Epidermal melanocyte (primary cell): Measurements from ENCODE around the gene RAD50.
"Not testable (repeated sequence)": the region's sequence is repeated elsewhere in the genome, so short reads cannot be mapped to it uniquely, and the experiment has no call there.

Experiments
- DNase-seq: peaks from one replicate; pipeline ENCODE4 v3.0.0; 2011; ENCODE audit warnings: low spot score; ENCODE audit not compliant: insufficient read length

Gene RAD50

DNA sequence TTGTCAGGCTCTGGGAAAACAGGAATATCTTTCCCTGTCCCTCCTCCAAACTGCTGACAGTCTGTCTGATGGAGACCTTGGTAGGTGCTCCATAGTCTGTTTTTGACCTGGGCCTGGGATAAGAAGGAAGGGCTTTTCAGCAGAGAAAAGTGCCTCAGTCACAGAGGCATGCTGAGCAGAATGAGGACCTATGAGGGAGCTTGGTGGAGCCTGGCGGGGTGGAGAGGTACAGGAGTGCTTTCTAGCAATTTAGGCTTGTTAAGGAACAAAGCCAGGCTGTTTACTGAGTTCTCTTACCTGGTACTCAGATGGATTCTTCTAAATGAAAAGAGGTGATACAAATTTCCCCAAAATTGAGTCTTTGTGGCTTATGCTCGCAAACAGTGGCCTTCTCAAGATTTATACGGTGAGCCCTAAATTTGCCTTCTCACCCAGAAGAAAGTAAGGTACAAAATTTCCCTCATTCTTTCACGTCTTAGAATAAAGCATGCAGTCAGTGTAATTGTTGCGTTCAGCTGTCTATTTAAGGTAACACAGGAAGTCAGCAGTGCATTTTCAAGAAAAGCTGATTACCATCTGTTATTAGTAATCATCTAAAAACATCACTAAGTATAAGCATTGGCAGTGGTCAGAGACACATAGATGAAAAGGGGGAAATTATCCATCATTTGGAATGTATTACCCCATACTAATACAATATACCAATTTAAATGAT, 72.6 kb downstream of the RAD50 start:
- no peak for DNase-seq

DNA sequence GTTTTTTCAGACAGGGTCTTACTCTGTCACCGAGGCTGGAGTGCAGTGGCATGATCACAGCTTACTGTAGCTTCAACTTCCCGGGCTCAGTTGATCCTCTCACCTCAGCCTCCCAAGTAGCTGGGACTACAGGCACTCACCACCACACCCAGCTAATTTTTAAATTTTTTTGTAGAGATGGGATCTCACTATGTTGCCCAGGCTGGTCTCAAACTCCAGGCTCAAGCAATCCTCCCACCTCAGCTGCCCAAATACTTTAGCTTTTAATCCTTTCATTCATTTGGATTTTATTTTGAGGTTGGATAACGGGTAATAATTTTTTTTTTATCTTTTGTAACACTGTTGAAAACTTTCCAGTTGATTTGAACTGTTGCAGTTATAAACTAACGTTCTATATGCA, 76.8 kb downstream of the RAD50 start:
- DNase-seq = not testable (repeated sequence)

DNA sequence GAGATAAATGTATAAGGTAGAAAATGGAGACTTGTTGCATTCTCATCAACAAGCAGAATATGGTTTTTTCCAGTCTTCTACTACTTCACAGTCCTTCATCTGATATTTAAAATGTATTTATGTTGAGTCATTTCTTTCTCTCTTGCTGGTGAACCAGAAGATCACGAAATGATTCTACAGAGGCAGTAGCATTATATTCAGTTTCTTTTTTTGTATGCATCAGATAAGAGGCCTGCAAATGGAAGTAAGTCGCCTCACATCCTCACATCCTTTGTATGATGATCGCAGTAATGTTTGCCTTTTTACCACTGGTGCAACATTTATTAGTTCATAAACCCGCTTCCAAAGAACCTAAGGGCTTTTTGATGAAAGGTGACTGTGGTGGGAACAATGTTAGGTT, 79.1 kb downstream of the RAD50 start:
- DNase-seq = no peak

DNA sequence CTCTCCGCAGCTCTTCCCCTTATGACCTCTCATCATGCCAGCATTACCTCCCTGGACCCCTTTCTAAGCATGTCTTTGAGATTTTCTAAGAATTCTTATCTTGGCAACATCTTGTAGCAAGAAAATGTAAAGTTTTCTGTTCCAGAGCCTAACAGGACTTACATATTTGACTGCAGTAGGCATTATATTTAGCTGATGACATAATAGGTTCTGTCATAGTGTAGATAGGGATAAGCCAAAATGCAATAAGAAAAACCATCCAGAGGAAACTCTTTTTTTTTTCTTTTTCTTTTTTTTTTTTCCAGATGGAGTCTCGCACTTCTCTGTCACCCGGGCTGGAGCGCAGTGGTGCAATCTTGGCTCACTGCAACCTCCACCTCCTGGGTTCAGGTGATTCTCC, 80.5 kb downstream of the RAD50 start:
- DNase-seq = no peak

DNA sequence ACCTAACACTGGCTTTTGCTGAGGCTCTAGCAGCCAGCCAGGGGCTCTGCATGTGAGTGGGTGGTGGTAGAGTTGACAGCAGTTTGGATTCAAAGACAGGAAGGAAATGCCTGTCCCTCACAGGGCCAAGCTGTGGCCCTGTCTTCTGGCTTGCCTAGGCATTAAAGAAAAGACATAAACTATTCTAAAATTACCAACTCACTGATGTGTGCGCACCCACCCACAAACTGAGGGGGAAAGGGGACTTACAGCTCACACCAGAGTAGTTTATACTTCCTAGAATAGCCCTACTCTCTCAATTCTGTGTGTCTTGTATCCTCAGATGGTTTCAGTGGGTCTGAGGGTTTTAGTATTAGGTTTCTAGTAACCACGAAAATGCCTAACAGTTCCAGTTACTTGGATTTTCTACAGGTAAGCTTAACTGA, 82.9 kb downstream of the RAD50 start:
- DNase-seq = no peak

DNA sequence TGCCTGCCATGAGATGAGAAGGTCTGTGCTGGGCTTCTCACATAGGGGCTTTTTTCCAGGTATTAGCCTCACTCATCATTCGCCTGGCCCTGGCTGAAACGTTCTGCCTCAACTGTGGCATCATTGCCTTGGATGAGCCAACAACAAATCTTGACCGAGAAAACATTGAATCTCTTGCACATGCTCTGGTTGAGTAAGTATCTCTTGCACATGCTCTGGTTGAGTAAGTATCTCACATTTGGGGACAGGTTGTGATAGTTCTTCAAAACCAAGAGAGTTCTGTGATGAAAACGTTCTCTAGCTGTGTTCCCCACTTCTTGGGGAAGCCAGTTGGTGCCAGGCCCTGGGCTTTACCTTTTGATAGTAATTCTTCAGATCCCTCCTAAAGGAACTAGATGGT, 83.8 kb downstream of the RAD50 start:
- DNase-seq = no peak

DNA sequence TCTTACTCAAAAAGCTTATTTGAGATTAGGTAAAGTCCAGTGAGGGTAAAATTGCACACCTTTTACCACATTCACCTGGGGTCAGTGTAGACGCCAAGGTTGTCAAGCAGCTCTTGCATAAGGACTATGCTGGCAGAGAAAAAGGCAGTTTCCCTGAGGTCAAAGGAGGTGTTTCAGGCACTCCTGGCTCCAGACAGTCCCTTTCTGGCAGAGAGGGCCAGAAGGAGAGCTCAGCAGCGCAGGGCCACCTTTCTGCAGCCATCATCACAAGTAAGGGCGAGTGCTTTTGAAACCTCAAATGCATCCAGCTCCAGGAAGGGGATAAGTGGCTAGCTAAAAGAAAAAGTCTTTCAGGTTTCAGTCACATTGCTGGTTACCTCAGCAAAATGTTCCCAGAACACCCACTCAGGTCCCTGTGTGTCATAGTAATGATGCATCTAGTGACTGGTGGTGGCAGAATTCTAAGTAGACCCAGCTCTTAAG, 84.5 kb downstream of the RAD50 start:
- no peak for DNase-seq

DNA sequence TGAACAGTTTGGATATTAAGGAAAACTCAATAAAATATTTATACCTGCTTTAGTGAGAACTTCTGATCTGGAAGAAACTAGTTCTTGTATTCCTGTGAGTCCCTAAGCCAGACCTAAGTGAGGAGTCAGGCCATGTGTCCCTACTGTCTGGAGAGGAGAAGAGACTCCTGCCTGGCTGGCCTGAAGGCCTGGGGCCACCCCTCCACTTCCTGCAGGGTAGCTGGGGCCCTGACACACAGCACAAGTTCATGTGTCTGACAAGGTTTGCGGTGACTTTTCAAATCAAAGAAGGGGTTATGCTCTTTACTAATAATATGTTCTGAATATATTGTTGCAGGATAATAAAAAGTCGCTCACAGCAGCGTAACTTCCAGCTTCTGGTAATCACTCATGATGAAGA, 85.1 kb downstream of the RAD50 start:
- no peak for DNase-seq

DNA sequence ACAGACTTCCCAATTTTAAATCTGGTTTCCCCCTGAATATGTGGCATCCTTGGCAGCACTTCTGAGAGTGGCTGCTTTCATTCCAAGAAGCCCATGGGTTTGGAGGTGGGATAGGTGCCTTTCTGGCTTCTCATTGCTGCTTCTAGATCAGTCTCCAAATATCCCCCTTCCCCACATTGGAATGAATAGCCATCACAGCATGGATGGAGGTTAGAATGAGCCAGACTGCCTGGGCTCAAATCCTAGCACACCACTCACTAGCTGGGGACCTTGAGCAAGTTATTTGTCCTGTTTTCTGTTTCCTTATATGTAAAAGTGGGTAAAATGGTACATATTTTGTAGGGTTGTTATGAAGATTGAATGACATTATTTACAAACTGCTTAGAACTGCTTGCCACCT, 87.4 kb downstream of the RAD50 start:
- no peak for DNase-seq

DNA sequence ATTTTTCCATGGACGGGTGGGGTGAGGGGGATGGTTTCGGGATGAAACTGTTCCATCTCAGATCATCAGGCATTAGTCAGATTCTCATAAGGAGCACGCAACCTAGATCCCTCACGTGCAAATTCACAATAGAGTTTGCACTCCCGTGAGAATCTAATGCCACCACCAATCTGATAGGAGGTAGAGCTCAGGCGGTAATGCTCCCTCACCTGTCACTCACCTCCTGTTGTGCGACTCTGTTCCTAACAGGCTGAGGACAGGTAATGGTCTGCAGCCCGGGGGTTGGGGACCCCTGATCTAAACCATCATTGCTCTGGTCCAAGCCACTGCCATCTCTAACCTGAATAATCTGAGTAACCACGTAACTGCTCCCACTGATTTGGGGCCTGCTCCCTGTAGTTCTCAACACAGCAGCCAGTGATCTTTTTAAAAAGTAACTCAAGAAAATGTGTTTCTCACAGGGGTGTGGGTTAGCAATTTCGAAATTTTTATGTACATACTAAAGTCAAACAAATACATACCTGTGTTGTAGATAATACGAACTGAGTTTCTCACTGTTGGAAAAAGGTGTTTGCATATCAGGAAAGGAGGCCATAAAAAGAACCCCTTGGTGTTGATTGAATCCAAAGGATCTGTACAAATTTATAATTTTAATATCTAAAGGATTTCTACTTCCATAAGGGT, 89.9 kb downstream of the RAD50 start:
- DNase-seq = no peak

DNA sequence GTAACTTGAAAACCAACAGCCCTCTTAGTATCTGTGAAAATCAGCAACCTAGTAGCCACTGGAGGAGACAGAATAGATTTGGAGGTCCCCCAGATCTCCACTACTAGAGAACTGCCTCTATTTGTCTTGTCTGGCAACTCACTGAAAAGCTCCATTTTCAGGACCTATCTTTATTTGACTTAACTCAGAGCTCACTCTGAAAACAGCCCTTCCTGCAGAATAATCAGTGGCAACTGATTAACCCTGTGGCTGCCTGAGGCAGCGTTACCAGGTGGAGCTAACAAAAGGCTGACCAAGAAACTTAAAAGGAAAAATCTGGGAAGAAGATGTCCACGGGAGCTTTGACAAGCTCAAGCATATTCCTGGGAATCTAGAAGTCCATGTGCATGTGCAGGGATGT, 90.7 kb downstream of the RAD50 start:
- no peak for DNase-seq

DNA sequence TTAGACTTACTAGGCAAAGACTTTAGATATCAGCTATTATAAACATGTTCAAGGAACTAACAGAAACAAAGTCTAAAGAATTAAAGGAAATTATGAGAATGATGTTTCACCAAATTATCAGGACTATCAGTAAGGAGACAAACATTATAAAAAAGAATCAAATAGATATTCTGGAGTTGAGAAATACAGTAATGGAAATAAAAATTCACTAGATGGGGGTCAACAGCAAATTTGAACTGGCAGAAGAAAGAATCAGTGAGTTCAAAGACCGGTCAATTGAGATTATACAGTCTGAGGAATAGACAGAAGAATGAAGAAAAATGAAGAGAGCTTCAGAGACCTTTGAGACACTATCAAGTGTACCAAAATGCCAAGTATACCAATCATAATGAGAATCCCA, 91.6 kb downstream of the RAD50 start:
- DNase-seq = no peak

DNA sequence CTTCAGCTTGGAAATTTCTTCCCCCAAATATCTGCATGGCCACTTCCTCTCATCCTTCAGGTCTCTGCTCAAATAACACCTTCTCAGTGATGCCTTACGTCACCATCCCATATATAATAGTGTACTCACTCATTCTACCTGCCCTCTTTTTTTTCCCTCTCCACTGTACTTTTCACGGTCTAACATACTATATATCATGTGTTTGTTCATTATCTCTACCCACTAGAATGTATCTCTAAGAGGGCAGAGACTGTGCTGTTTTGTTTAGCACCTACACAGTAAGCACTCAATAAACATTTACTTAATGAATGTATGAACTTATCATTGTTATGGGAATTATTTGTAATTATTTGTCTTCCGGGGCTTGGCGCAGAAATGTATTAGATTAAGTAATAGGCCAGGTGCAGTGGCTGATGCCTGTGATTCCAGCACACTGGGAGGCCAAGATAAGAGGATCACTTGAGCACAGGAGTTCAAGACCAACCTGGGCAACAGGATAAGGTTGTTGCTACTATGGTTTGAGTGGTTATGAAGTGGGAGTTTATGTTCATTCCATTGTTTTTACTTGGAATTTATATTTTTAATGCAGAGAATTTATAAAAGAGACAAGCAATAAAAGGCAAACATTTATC, 95.2 kb downstream of the RAD50 start:
- DNase-seq = no peak

DNA sequence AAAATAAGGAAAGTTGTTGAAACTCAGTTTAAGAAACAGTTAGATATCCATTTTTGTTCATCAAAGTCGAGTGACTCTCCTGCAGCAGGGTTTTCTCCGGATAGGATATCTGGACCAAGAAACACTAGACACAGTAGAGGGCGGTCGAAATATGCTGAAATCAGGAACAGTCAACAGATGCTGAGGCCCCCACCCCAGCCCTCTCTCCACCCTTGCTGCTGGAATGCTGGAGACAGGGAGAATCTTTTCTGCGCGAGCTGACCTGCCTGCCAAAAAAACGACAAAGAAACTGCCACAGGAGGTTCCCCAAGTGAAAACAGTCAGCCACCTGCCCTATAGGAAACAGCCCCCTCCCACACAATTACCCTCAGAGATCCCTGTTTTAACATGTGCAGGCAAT, 96.9 kb downstream of the RAD50 start:
- no peak for DNase-seq

DNA sequence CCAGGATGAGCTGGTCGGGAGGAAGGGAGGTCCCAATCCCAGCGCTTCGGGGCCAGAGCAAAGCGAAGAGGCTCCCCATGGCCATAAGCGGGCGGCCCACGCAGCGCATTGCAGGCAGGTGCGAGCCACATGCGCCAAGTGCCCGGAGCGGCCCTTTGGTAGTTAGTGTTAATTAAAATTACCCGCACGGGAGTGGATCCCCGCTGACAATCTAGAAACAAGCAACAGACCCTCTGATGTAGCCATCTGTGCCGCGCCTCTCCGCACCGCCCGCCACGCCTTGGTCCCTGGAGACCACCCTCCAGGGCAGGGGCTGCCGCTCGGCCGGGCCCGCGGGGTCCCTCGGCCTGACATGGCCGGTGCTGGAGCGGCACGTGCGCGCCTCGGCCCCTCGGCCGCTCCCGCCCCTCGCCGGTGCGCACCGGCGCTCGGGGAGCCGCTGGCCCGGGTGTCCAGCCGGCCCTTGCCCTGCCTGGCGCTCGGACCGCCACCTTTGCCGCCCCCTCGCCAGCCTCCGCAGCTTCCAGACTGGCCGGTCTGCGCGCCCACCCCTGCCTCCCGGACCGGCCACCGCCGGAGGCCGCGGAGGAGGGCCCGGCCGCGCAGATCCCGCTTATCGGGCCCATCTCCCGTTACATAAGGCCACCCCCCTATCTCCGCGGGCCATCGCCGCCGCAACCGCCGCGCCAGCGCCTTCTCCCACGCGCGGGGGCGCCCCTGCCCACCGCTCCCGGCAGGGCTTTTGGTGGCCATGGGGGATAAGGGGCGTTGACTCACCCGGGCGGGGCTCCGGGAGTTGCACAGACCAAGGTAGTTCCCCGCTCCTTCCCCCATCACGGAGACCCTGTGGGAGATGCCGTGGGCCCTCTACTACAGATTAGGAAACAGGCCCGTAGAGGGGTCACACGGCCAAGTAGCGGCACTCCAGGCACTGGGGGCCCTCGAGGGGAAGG, 99.3 kb downstream of the RAD50 start:
- DNase-seq = no peak

DNA sequence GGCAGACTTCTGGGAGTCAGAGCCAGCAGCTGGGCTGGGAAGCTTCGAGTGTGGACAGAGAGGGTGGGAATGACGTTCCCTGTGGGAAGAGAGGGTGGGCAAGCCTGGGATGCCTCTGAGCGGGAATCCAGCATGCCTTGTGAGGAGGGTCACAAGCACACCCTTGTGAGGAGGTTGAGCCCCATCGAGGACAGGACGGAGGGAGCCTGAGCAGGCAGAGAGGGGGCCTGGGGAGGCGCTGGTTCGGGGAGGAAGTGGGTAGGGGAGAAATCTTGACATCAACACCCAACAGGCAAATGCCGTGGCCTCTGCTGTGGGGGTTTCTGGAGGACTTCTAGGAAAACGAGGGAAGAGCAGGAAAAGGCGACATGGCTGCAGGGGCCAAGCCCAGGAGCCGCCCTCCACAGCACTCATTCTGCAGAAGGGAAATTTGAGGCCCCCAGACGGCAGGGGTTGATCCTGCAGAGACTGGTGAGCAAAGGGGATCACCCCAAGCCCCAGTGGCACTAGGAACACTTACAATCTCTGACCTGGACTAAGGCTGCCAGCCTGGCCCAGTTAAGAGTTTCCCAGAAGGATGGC, 100.1 kb downstream of the RAD50 start:
- DNase-seq = no peak

DNA sequence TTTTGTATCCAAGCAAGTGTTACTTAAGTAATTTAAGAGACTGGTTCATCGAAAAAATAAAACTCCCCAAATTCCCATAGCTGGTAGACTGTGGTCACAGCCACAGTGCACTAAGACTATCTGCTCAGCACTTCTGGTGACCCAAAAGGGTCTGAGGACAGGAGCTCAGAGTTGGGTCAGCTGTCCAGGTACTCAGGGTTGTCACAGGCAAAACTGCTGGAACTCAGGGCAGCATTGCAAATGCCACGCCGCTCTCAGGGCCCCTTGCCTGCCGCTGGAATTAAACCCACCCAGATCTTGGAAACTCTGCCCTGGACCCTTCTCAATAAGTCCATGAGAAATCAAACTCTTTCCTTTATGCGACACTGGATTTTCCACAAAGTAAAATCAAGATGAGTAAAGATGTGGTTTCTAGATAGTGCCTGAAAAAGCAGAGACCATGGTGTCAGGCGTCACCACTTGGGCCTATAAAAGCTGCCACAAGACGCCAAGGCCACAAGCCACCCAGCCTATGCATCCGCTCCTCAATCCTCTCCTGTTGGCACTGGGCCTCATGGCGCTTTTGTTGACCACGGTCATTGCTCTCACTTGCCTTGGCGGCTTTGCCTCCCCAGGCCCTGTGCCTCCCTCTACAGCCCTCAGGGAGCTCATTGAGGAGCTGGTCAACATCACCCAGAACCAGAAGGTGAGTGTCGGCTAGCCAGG, 101.1 kb downstream of the RAD50 start, which contains the start of gene IL13:
IL13 (plus strand) TSS at position 498 of the 705 bp plus-strand sequence; CDS start at position 512, 14 bp downstream.
- DNase-seq = no peak

DNA sequence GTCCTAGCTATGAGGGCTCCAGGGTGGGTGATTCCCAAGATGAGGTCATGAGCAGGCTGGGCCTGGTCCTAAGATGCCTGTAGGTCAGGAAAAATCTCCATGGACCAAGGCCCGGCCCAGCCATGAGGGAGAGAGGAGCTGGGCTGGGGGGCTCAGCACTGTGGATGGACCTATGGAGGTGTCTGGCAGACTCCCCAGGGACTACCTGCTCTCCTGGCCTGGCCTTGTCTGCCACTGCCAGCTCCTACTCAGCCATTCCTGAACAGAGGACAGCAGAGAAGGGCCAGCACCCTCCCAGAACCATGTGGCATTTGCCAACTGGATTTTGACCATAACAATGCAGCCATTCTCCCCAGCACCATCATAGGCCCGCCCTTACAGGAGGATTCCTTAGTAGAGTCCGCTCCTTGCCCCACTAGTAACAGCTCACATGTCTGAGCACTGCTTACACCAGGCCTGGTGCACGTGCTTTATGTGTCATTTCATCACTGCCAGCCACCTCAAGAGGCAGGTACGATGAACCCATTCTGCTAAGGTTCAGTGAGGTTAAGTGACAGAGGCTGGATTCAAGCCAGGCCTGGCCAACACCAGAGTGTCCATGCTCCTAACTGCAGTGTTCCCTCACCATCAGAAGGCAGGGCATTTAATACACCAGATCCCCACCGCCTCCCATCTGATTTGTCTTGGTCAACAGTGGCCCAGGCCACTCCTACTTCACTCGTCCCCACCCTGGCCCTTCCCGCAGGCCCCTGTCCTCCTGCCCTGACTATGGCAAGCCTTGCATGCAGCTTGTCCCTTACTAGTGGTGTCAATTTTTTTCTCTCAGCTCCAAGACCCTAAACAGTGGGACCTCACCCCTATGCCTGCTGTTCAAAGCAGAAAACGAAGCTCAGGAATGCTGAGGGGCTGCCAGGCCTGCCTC, 101.9 kb downstream of the RAD50 start:
- no peak for DNase-seq
